ENCODE results near the gene MEF2D. TPM values are rescaled to one million over a fixed set of nuclear protein-coding genes. Genes with fewer than 3 reads are reported as not detected.
A peak's percentile ranks its signal among the peaks of the same experiment; 100 is the strongest.

MEF2D gene
- polyA plus RNA-seq, 1 donor (not counting 4 experiments of a cell fraction or from before 2014, with no cell fraction given), result 9.3 TPM

DNA sequence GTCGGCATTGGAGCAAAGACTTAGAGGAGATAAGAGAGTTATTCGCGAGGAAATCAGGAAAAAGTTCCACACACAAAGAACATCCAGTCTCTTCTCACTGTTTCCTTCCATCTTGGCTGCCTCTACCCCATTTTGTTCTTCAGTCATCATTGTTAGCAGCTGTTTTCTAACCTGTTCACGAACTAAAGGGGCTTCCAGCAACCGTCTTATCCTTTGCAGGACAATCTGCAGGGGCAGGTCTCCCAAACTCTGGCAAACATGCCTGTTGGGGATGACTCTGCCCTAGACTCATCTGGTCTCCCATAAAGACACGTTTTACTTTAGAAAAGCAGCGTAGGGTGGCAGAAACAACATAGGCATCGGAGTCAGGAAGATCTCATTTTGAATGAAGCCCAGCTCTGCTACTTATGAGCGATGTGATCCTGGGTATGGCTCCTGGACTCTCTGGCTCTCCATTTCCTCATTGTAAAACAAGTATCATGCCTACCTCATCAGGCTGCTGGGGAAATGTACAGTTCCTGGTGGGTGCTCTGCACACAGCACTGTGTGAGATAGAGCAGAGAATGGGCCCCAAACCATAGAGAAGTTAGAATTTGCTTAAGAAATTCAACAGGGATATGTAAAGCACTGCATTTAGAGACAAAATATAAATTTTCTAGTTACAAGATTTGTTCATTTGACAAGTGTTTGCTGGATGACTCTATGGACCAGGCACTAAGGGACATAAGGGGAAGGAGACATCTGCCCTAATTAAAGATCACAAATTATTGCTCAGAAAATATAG is 59.7 kb downstream of the MEF2D start:
- TF ChIP-seq, protein P1, sequence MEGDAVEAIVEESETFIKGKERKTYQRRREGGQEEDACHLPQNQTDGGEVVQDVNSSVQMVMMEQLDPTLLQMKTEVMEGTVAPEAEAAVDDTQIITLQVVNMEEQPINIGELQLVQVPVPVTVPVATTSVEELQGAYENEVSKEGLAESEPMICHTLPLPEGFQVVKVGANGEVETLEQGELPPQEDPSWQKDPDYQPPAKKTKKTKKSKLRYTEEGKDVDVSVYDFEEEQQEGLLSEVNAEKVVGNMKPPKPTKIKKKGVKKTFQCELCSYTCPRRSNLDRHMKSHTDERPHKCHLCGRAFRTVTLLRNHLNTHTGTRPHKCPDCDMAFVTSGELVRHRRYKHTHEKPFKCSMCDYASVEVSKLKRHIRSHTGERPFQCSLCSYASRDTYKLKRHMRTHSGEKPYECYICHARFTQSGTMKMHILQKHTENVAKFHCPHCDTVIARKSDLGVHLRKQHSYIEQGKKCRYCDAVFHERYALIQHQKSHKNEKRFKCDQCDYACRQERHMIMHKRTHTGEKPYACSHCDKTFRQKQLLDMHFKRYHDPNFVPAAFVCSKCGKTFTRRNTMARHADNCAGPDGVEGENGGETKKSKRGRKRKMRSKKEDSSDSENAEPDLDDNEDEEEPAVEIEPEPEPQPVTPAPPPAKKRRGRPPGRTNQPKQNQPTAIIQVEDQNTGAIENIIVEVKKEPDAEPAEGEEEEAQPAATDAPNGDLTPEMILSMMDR (optimal IDR thresholded peaks at IDR 0.05 in 1 of 3, IDR thresholded peaks at IDR 0.05 in 1 of 3, conservative IDR thresholded peaks at IDR 0.05 in 1 of 3; ENCODE audit: extremely low read depth in 1 of 3, insufficient read depth in 2 of 3, low read length in 3 of 3), result no peak
- TF ChIP-seq EZH2 (IDR thresholded peaks at IDR 0.05; ENCODE audit: low read length), result peak; percentile 24
- H3K27me3 ChIP-seq (ENCODE audit: control insufficient read depth, extremely low read depth, insufficient read depth, low read length), result peaks cover 73% of the 10 kb centered on the region
- H3K4me2 ChIP-seq (ENCODE audit: control insufficient read depth, extremely low read depth, insufficient read depth, low read depth, low read length), result no peak overlapping the region
- H3K9ac ChIP-seq (ENCODE audit: control insufficient read depth, extremely low read depth, insufficient read depth, low read length), result no peak overlapping the region
- H3K4me3 ChIP-seq (ENCODE audit: control insufficient read depth in 2 of 3, extremely low read depth in 1 of 3, insufficient read depth in 2 of 3, low read depth in 1 of 3, low read length in 3 of 3), result no peak overlapping the region
- H3K9me3 ChIP-seq (ENCODE audit: control insufficient read depth, low read depth, low read length), result no peaks in the 10 kb centered on the region
- no peak overlapping the region for H3K27ac ChIP-seq (ENCODE audit: control insufficient read depth, insufficient read depth, low read length)
- dilution Hi-C loops (cut with MboI; ENCODE audit: extremely low pct_ligation_motif_present, low sequenced_read_pairs), result no loop called here
- no peaks in the 10 kb centered on the region for H3K79me2 ChIP-seq (ENCODE audit: control insufficient read depth, insufficient read depth, low read length)
- H2AFZ ChIP-seq (ENCODE audit: control insufficient read depth, low read length), result no peak overlapping the region
- no peaks in the 10 kb centered on the region for H3K9me1 ChIP-seq (ENCODE audit: control insufficient read depth, extremely low read depth, insufficient read depth, low read length)
- no peak for DNase-seq (ENCODE audit: low read depth, low spot score)
- H4K20me1 ChIP-seq (ENCODE audit: control insufficient read depth, extremely low read depth, insufficient read depth, low read length), result no peaks in the 10 kb centered on the region
- no peaks in the 10 kb centered on the region for H3K36me3 ChIP-seq (ENCODE audit: control insufficient read depth in 2 of 2, extremely low read depth in 1 of 2, insufficient read depth in 2 of 2, low read length in 2 of 2)
- FAIRE-seq, result no peak
- peaks cover under 1% of the 10 kb centered on the region for H3K4me1 ChIP-seq (ENCODE audit: control insufficient read depth, extremely low read depth, insufficient read depth, low read length)

DNA sequence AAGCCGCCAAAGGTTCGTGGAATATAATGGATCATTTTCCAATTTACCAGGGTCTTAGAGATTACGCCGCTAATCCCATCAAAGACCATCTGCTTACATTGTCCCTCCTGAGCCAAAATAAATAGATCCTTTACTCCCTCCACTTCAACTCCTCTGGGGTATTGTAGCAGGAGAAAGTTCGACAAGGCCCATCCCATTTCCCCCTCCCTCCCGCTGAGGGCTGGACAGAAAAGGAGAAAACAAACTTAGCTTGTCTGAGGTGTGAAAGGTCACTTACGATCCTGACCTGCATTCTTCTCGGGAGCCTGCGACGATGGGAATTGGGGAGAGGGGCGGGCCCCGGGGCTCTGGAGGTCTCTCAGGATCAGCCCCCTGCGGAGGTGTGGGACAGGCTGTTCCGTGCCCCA is 60.8 kb downstream of the MEF2D start:
- TF ChIP-seq EZH2 (IDR thresholded peaks at IDR 0.05; ENCODE audit: low read length), result peak; percentile 23
- TF ChIP-seq, protein P1 (optimal IDR thresholded peaks at IDR 0.05 in 1 of 3, IDR thresholded peaks at IDR 0.05 in 1 of 3, conservative IDR thresholded peaks at IDR 0.05 in 1 of 3; ENCODE audit: extremely low read depth in 1 of 3, insufficient read depth in 2 of 3, low read length in 3 of 3), result no peak
- Histone ChIP-seq H3K27ac (ENCODE audit: control insufficient read depth, insufficient read depth, low read length) (no peak overlapping the region), H3K27me3 (ENCODE audit: control insufficient read depth, extremely low read depth, insufficient read depth, low read length) (peaks cover 84% of the 10 kb centered on the region), H3K79me2 (ENCODE audit: control insufficient read depth, insufficient read depth, low read length) (no peaks in the 10 kb centered on the region), H3K9me3 (ENCODE audit: control insufficient read depth, low read depth, low read length) (no peaks in the 10 kb centered on the region), H3K4me1 (ENCODE audit: control insufficient read depth, extremely low read depth, insufficient read depth, low read length) (peaks cover 3% of the 10 kb centered on the region), H3K9me1 (ENCODE audit: control insufficient read depth, extremely low read depth, insufficient read depth, low read length) (no peaks in the 10 kb centered on the region), H3K36me3 (ENCODE audit: control insufficient read depth in 2 of 2, extremely low read depth in 1 of 2, insufficient read depth in 2 of 2, low read length in 2 of 2) (no peaks in the 10 kb centered on the region), H3K4me3 (ENCODE audit: control insufficient read depth in 2 of 3, extremely low read depth in 1 of 3, insufficient read depth in 2 of 3, low read depth in 1 of 3, low read length in 3 of 3) (no peak overlapping the region), H3K9ac (ENCODE audit: control insufficient read depth, extremely low read depth, insufficient read depth, low read length) (no peak overlapping the region), H4K20me1 (ENCODE audit: control insufficient read depth, extremely low read depth, insufficient read depth, low read length) (no peaks in the 10 kb centered on the region), H2AFZ (ENCODE audit: control insufficient read depth, low read length) (no peak overlapping the region), H3K4me2 (ENCODE audit: control insufficient read depth, extremely low read depth, insufficient read depth, low read depth, low read length) (no peak overlapping the region)
- FAIRE-seq, result no peak
- dilution Hi-C loops (cut with MboI; ENCODE audit: extremely low pct_ligation_motif_present, low sequenced_read_pairs), result no loop called here
- no peak for DNase-seq (ENCODE audit: low read depth, low spot score)

Data from keratinocyte (primary cell).